ENCODE data around the gene TAC4.

The TAC4 gene

DNA sequence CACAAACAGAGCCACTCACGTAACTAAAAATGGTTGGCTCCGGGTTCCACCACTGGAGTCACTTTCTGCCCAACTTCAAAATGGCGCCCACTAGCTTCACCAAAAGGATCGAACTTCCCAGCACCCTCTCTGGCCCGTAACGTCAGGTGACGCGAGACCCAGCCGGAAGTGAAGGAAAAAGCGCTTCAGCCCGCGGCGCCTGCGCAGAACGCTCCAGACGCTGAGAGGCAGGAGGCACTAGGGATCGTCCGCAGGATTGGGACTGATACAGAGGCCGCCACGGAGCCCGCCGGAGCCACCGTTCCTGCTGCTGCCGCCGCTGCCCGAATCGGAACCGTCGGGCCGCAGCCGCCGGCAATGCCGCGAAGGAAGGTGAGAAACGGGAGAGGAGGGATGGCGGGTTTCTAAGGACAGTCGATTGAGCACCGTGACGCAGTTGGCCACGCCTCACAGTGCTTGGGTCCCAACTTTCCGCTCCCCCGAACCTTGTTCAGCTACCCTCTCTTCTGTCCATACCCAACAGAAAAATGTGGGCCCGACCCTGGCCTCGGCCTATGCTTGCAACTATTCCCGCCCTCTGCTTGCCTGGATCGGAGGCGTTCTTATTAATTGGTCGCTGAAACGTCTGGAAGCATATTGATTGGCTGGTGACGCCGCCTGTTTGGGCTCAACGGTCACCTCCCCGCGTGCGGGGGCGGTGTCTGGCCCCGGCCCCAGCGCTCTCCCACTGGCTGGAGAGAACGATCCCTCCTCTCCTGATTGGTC lies 59.2 kb downstream of the TAC4 start, which contains the start of gene KAT7:
Gene KAT7, plus strand, starts transcription at position 204 of the 765 bp plus-strand sequence. Its CDS starts 154 bp downstream, at position 358.
- TF ChIP-seq, protein P1, sequence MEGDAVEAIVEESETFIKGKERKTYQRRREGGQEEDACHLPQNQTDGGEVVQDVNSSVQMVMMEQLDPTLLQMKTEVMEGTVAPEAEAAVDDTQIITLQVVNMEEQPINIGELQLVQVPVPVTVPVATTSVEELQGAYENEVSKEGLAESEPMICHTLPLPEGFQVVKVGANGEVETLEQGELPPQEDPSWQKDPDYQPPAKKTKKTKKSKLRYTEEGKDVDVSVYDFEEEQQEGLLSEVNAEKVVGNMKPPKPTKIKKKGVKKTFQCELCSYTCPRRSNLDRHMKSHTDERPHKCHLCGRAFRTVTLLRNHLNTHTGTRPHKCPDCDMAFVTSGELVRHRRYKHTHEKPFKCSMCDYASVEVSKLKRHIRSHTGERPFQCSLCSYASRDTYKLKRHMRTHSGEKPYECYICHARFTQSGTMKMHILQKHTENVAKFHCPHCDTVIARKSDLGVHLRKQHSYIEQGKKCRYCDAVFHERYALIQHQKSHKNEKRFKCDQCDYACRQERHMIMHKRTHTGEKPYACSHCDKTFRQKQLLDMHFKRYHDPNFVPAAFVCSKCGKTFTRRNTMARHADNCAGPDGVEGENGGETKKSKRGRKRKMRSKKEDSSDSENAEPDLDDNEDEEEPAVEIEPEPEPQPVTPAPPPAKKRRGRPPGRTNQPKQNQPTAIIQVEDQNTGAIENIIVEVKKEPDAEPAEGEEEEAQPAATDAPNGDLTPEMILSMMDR (IDR thresholded peaks at IDR 0.05; ENCODE audit: extremely low read depth, insufficient read depth, missing control alignments): no peak
- peak; percentile 93 for DNase-seq (ENCODE audit: low spot score)
- in situ Hi-C loops (cut with MboI; ENCODE audit: low pct_unique_long_range_greater_than_20kb, low sequenced_read_pairs, unreplicated experiment): loop anchor here (10.0 kb wide), 1 partner anchor 84 kb away; the partner anchor contains the start of gene SLC35B1
